ENCODE data around the gene EXOC4.

GRCh38 chr7:133288970-133289369 lies 36.1 kb downstream of the EXOC4 start:
- TF ChIP-seq MYC (IDR thresholded peaks at IDR 0.05; ENCODE audit: low read depth, low read length), result no peak
- no peak for TF ChIP-seq EZH2 (IDR thresholded peaks at IDR 0.05; ENCODE audit: borderline replicate concordance, low read depth, low read length, severe bottlenecking)
- TF ChIP-seq CTCF (IDR thresholded peaks at IDR 0.05; ENCODE audit: extremely low read depth in 1 of 2, insufficient read depth in 1 of 2, low read depth in 1 of 2, low read length in 2 of 2), result no peak
- no peak for TF ChIP-seq POLR2A (IDR thresholded peaks at IDR 0.05; ENCODE audit: low read depth, low read length)
- TF ChIP-seq POLR2AphosphoS5 (IDR thresholded peaks at IDR 0.05; ENCODE audit: insufficient read depth, low read depth, low read length), result no peak
- no peak for TF ChIP-seq FOS (IDR thresholded peaks at IDR 0.05; ENCODE audit: borderline replicate concordance, insufficient read depth, low read length)
